GM21381 (cell line): ENCODE measurements around the gene ARHGAP18.

ENCODE experiments used
- ATAC-seq: cut with Tn5 transposase; IDR thresholded peaks from one replicate; pipeline ENCODE4 v1.9.1; 2021; ENCODE audit warnings: mild to moderate bottlenecking, moderate library complexity; ENCODE audit not compliant: unreplicated experiment

ARHGAP18 gene

GRCh38 chr6:129725341-129725740, 15.4 kb upstream of the ARHGAP18 start:
- ATAC-seq: no peak

- ATAC-seq: no peak
These were observed 9.7 kb upstream of the ARHGAP18 start for GRCh38 chr6:129719692-129720091.

GRCh38 chr6:129717277-129717676, 7.3 kb upstream of the ARHGAP18 start:
- no peak for ATAC-seq

GRCh38 chr6:129713806-129714333, 3.9 kb upstream of the ARHGAP18 start:
- no peak for ATAC-seq

- no peak for ATAC-seq
These were observed 1.3 kb upstream of the ARHGAP18 start for GRCh38 chr6:129711271-129711631.

- ATAC-seq: no peak
These were observed 683 bp upstream of the ARHGAP18 start for GRCh38 chr6:129710450-129711270.

- peak; percentile 3 for ATAC-seq
These were observed 695 bp downstream of the ARHGAP18 start for GRCh38 chr6:129709196-129709768.

- ATAC-seq: no peak
These were observed 1.3 kb downstream of the ARHGAP18 start for GRCh38 chr6:129708496-129709195.

GRCh38 chr6:129707882-129708495, 2.0 kb downstream of the ARHGAP18 start:
- ATAC-seq: no peak

- ATAC-seq: no peak
These were observed 2.9 kb downstream of the ARHGAP18 start for GRCh38 chr6:129707028-129707427.

- ATAC-seq: no peak
These were observed 4.8 kb downstream of the ARHGAP18 start for GRCh38 chr6:129705212-129705611.

GRCh38 chr6:129704708-129705107, 5.3 kb downstream of the ARHGAP18 start:
- ATAC-seq: no peak

- no peak for ATAC-seq
These were observed 8.1 kb downstream of the ARHGAP18 start for GRCh38 chr6:129701721-129702455.

- ATAC-seq: no peak
These were observed 9.3 kb downstream of the ARHGAP18 start for GRCh38 chr6:129700666-129701065.

- no peak for ATAC-seq
These were observed 10.3 kb downstream of the ARHGAP18 start for GRCh38 chr6:129699659-129700058.

- no peak for ATAC-seq
These were observed 11.5 kb downstream of the ARHGAP18 start for GRCh38 chr6:129698430-129698829.

- no peak for ATAC-seq
These were observed 12.2 kb downstream of the ARHGAP18 start for GRCh38 chr6:129697788-129698187.

GRCh38 chr6:129696843-129697242, 13.1 kb downstream of the ARHGAP18 start:
- ATAC-seq: no peak

- peak; percentile 3 for ATAC-seq
These were observed 14.0 kb downstream of the ARHGAP18 start for GRCh38 chr6:129696028-129696418.

- ATAC-seq: peak; percentile 67
These were observed 14.5 kb downstream of the ARHGAP18 start for GRCh38 chr6:129695373-129696027.
